GM19328 (cell line): ENCODE measurements around the gene SYNPO2.
"Not testable (repeated sequence)": the region's sequence is repeated elsewhere in the genome, so short reads cannot be mapped to it uniquely, and the experiment has no call there.

Experiments used
- ATAC-seq: cut with Tn5 transposase; IDR thresholded peaks from one replicate; pipeline ENCODE4 v1.9.1; 2021; ENCODE audit warnings: mild to moderate bottlenecking, moderate library complexity; ENCODE audit not compliant: unreplicated experiment

The SYNPO2 gene

GRCh38 chr4:118973295-118973694, 84.6 kb downstream of the SYNPO2 start:
- ATAC-seq: no peak

DNA sequence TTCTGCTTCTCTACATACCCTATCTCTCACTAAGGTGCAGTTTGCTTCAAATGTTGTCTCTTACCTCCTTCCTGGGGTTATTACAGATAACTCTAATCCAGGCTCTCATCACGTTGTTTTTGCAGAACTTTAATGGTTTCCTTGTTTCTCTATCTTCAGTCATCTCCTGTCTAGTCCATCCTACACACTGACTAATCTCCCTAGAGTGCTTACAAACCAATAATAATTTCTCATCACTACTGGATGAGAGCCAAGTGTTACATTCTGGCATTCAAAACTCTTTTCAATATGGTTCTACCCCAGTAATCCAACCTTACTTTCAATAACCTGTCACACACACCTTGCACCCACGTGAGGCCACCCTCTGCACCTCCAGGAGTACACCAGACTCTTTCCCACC, 86.1 kb downstream of the SYNPO2 start:
- ATAC-seq: no peak

GRCh38 chr4:118975449-118976192, 87.0 kb downstream of the SYNPO2 start:
- no peak for ATAC-seq

GRCh38 chr4:118976193-118976560, 87.5 kb downstream of the SYNPO2 start:
- not testable (repeated sequence) for ATAC-seq

DNA sequence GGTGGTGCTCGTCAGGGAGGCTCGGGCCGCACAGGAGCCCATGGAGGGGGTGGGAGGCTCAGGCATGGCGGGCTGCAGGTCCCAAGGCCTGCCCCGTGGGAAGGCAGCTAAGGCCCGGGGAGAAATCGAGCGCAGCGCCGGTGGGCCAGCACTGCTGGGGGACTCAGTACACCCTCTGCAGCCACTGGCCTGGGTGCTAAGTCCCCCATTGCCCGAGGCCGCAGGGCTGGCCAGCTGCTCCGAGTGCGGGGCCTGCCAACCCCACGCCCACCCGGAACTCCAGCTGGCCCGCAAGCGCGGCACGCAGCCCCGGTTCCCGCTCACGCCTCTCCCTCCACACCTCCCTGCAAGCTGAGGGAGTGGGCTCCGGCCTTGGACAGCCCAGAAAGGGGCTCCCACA, 88.4 kb downstream of the SYNPO2 start:
- ATAC-seq: not testable (repeated sequence)

DNA sequence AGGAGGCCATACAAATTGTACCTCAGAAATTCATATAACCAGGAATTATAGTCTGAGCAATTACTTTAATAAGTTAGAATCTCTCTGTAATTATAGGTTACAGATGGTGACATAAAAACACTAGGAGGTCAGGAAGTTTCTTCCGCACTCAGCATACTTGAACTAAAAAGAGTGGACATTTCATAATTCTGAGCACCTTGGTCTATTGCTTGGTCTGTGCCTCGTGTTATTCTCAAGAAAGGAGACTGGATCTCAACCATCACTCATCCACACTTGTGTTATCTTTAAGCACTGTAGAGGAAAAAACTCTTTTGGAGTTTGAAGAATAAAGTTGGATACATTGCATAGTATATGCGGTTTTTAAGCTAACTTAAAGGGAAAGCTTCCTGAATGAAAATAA, 91.1 kb downstream of the SYNPO2 start:
- no peak for ATAC-seq

DNA sequence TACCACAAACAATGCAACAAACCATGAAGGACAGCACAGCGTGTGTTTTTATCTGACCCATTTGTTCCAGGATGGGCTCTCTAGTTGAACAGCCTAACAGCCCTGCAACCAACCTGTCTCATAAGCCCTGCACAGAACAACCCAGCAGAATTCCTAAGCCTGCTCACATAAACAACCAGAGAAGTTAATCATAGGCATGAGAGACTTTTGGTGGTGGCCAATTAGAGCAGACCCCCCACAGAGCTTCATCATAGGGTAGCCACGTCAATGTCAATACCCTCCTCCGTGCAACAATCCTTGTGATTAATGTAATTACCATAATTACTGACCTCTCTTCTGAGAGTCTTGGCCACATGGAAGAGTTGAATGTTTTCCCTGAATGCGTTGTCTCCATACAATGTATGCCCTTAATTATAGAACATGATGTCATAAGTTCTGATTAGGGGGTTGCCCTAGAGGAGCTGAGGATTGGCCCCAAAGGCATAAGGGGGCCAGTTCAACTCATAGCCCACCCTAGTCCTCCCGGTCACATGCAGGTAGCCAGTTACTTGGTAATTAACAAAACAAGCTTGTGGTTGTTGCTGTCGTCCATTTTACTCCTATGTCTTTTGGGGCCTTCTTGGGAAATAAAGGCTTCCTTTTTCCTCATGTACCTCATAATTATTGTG, 92.7 kb downstream of the SYNPO2 start:
- ATAC-seq: no peak

- ATAC-seq: peak; percentile 78
Observed at GRCh38 chr4:118981839-118982381, 93.3 kb downstream of the SYNPO2 start.

GRCh38 chr4:118983293-118983692, 94.6 kb downstream of the SYNPO2 start:
- ATAC-seq: no peak

DNA sequence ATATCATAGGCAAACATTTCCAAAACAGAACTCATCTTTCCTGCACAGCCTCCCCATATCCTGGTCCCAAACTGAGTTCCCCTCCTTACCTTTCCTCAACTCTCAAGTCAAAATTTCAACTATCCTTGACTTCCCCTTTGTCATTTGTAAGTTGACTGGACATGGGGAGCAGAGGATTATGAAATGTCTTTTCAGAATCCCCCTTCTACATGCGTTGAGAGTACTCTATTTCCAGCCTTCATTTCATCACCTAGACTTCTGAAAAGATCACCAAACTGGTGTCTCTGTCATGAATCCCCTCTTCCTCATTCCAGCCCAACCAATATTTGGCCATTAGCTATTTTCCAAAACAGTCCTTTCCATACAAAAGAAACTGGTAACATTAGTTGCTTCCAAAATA, 95.2 kb downstream of the SYNPO2 start:
- no peak for ATAC-seq

GRCh38 chr4:118985170-118986000, 96.7 kb downstream of the SYNPO2 start:
- no peak for ATAC-seq

DNA sequence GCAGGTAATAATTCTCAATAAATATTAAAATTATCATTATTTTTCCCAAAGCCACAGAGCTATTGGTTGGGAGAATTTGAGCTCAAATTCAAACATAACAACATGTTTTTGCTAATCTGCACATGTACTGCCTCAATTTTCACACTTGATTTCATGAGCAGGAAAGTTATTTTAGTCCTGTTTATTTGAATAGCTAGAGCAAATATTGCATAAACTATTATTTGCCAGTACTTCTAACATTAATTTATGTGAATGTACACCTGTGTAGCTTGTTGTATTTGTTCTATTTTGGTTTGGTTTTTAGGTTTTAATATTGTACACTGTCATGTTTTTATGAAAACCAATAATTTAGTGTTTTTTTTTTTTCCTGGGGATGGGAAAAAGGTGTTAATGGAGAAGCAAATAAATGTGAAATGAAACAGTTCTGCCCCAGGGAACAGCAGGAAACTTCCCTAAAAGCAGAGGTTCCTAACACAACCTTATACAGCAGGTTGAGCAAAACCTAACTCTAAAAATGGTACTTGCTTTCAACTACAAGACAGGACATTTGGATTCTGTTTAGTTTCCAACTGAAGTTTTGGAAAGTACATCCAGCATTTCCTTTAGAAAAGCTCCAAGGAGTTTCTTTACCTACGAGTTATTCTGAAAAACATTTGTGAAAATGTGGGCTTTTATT, 99.4 kb downstream of the SYNPO2 start:
- no peak for ATAC-seq

- no peak for ATAC-seq
Observed at GRCh38 chr4:118988635-118988972, 100.0 kb downstream of the SYNPO2 start.

- no peak for ATAC-seq
Observed at GRCh38 chr4:118989098-118990080, 100.7 kb downstream of the SYNPO2 start.

DNA sequence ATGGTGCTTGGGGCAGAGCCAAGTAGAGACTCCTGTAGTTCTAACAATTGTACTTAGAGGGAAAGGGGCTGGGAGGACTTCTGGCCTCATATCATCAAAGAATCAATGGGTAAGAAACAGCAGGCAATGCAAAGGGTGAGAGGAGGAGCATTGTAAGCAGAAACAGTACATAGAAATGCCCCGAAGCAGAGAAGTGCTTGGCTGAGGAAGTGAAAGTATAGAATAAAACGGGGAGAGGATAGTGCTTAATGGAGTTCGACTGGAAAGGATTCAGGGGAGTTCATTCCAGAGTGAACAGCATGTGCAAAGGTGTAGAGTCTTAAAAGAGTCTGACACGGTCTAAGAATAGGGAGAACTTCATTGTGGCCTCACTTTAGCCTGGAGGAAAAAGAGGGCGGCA, 103.0 kb downstream of the SYNPO2 start:
- ATAC-seq: no peak

- no peak for ATAC-seq
Observed at GRCh38 chr4:118992149-118992548, 103.5 kb downstream of the SYNPO2 start.

GRCh38 chr4:118993333-118993732, 104.7 kb downstream of the SYNPO2 start:
- ATAC-seq: no peak

DNA sequence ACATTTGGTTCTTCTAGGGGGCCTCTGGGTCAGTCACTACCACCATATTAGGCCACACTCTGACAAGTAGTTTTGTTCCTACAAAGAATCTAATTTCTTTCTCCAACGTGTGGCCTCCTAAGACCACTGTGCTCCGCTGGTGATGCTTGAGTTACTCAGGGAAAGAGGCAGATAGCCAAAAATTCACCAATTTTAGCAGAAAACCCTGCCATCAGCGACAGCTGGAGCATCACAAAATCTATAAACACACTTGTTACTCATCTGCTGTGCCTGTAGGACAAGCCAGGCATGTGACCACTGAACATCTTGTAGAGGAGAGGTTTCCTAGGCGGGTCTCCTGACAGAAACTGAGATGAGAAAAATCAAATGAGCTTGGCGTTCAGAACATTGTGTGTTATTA, 105.4 kb downstream of the SYNPO2 start:
- no peak for ATAC-seq

- ATAC-seq: no peak
Observed at GRCh38 chr4:118995693-118996391, 107.2 kb downstream of the SYNPO2 start.
